Measurements from ENCODE around the gene COQ9. TPM values are rescaled to one million over a fixed set of nuclear protein-coding genes. Genes with fewer than 3 reads are reported as not detected.

Gene COQ9
- total RNA-seq, 1 donor from 2014 or later: 46.8 TPM

DNA sequence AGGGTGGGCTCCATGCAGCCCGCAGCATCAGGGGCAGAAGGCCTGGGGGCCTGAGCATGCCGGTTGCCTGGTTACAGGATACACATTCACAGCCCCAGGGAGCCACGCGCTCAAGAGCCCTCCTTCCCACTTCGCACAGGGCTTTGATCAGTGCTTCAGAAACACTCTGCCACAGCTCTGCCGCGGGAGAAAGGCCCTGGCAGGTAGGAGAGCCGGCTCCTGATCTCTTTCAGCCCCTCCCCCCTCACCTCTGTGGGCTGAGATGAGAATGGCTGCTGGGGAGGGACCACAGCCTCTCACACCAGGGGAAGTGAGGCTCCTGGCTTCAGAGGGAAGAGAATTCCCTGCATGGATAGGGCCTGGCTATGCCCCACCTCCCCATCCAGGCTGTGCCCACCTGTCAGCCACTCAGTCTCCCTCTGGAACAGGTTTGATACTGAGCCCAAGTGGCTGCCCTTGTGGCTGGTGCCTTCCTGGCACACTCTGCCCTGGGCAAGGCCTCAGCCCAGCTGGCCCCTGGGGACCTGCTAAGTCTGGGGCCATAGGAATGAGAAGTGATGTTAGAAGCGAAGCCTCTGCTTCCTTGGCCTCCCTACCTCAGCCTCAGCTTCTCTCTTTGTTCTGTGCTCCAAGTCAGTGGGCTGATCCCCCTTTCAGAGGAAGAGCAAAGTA lies 30.4 kb downstream of the COQ9 start:
- no peaks in the 10 kb centered on the region for H3K9me3 Mint-ChIP-seq
- peaks cover 28% of the 10 kb centered on the region for H3K4me1 Mint-ChIP-seq
- H3K27me3 Mint-ChIP-seq (ENCODE audit: low read depth): peaks cover 2% of the 10 kb centered on the region
- TF ChIP-seq CTCF (conservative IDR thresholded peaks at IDR 0.05): no peak
- peak overlapping the region; percentile 89 for H3K4me3 Mint-ChIP-seq
- no peaks in the 10 kb centered on the region for H3K36me3 Mint-ChIP-seq (ENCODE audit: low read depth)
- H3K27ac Mint-ChIP-seq (ENCODE audit: unreplicated experiment): no peak overlapping the region
- DNase-seq (ENCODE audit: low read depth, low spot score): no peak

GRCh38 chr16:57478396-57479204 lies 31.3 kb downstream of the COQ9 start:
- peak overlapping the region; percentile 89 for H3K4me3 Mint-ChIP-seq
- no peaks in the 10 kb centered on the region for H3K36me3 Mint-ChIP-seq (ENCODE audit: low read depth)
- no peaks in the 10 kb centered on the region for H3K9me3 Mint-ChIP-seq
- no peak for DNase-seq (ENCODE audit: low read depth, low spot score)
- no peak for TF ChIP-seq CTCF (conservative IDR thresholded peaks at IDR 0.05)
- H3K27ac Mint-ChIP-seq (ENCODE audit: unreplicated experiment): peak overlapping the region; percentile 24
- peaks cover 28% of the 10 kb centered on the region for H3K4me1 Mint-ChIP-seq
- peaks cover 2% of the 10 kb centered on the region for H3K27me3 Mint-ChIP-seq (ENCODE audit: low read depth)

DNA sequence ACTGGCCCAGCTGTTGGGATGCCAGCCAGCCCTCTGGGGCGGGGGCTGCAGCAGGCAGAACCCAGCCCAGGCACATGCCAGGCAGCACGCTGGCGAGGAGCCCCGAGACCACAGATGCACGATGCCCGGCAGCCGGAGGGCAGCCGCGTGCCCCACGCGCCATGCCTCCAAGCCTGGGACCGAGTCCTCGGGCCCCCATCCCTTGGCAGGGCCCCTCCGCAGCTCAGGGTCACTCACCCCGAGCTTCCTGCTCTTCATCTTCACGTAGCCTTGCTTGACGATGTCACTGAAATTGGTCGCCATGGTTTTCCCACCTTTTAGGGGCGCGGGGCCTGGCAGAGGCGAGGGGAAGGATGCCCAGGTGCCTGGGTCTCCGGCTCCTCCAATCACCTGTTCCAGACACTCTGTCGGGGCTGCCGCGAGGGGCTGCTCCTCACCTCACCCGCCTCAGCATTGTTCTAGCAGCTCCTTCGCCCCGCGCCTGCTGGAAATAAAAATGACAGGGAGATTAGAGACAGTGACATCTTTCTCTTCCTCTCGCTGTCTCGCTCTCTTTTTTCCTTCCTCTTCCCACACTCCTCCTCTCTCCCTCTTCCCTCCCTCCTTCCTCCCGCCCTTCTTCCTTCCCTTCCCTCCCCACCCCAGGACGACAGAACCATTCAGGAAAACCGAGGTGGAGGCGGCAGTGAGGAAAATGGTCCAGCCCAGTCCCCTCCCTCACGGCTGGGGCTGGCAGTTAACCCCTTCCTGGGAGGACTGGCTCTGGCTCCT lies 32.1 kb downstream of the COQ9 start:
- no peaks in the 10 kb centered on the region for H3K36me3 Mint-ChIP-seq (ENCODE audit: low read depth)
- H3K27ac Mint-ChIP-seq (ENCODE audit: unreplicated experiment): peak overlapping the region; percentile 29

DNA sequence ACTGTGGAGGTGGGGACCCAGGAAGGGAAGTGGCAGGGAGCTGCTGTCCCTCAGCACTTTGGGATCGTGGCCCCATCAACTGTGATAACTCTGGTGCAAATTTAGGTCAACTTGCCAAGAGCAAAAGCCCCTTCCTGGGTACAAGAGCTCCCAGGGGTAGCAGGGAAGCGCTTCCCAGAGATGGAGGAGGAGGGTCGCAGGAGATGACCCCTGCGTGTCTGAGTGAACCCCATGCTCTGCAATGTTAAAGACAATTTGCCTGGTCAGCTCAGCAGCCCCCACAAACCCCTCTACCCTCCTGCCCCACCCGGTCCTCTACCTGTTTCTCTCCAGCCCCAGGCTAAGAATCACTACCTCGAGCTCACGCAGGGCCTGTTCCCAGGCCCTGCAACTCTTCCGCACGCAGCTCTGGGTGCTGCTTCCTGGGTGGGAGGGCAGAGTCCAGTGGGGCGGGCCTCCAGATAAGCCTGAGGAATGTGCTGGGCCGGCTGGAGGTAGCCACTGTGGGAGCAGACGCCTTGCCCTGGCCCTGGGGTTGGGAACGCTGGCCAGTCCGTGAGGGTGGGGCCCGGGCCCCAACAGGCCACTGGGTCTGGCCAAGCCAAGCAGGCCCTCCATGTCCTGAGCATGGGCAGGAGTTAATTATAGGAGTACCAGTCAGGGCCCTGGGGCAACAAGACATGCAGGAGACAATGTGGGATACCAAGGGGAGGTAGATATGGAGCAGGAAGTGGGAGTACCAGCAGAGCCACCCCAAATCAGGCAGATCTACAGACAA lies 32.9 kb downstream of the COQ9 start:
- peak overlapping the region; percentile 92 for H3K4me3 Mint-ChIP-seq
- TF ChIP-seq CTCF (conservative IDR thresholded peaks at IDR 0.05): no peak
- H3K36me3 Mint-ChIP-seq (ENCODE audit: low read depth): no peaks in the 10 kb centered on the region
- peaks cover 2% of the 10 kb centered on the region for H3K27me3 Mint-ChIP-seq (ENCODE audit: low read depth)
- DNase-seq (ENCODE audit: low read depth, low spot score): no peak
- H3K9me3 Mint-ChIP-seq: no peaks in the 10 kb centered on the region
- no peak overlapping the region for H3K27ac Mint-ChIP-seq (ENCODE audit: unreplicated experiment)
- H3K4me1 Mint-ChIP-seq: peaks cover 28% of the 10 kb centered on the region

More for the DNA sequence above, 32.1 kb downstream of the COQ9 start:
- Mint-ChIP-seq H3K27me3 (ENCODE audit: low read depth) (peaks cover 2% of the 10 kb centered on the region), H3K4me1 (peaks cover 28% of the 10 kb centered on the region), H3K4me3 (peak overlapping the region; percentile 92), H3K9me3 (no peaks in the 10 kb centered on the region)
- no peak for DNase-seq (ENCODE audit: low read depth, low spot score)
- TF ChIP-seq CTCF (conservative IDR thresholded peaks at IDR 0.05): no peak

DNA sequence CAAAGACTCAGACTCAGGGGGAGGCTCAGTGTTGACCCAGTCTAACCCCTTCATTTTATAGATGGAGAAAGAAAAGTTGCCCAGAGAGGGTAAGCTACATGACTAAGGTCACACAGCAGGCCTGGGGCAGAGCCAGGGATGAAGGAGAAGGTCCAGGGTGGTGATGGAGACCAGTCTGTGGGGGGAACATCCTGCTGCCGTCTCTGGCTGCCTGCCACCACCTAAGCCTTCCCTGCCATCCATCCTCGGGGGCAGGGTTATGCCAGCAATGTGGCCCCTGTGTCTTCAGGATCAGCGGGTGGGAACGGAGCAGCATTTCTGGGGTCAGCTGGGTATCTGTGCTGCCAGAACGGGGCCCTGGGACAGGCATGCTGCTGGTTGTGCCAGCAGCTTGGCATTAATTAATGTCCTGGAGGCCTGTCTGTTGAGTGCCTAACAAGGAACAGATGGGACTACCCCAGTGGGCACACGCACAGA lies 33.5 kb downstream of the COQ9 start:
- Mint-ChIP-seq H3K36me3 (ENCODE audit: low read depth) (no peaks in the 10 kb centered on the region), H3K27me3 (ENCODE audit: low read depth) (peaks cover 7% of the 10 kb centered on the region), H3K4me3 (peak overlapping the region; percentile 72), H3K27ac (ENCODE audit: unreplicated experiment) (no peak overlapping the region), H3K9me3 (no peaks in the 10 kb centered on the region), H3K4me1 (peaks cover 31% of the 10 kb centered on the region)
- no peak for TF ChIP-seq CTCF (conservative IDR thresholded peaks at IDR 0.05)
- DNase-seq (ENCODE audit: low read depth, low spot score): no peak

All from neural crest cell (in vitro differentiated cells).